ENCODE data around the gene PLXNB2.

DNA sequence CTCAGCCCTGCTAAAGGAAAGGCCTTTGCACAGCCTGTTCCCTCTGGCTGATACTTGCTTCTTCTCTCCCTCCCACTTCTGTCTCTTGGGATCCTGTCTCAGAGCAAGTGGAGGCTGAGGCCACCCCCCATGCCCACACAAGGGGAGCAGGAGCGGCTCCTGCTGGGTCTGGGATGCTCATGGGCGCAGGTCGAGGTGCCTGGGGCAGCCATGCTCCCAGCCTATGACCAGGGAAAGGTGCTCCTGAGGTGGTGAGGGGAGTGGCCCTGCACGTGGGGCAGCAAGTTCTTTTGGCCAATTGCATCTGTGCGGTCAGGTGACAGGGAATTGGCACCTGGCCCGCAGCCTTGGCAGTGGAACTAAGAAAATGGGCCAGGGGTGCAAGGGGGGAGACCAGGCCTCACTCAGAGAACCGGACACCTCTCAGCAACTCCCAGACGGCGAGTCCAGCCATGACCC lies 38.8 kb downstream of the PLXNB2 start:
- TF ChIP-seq CTCF (IDR thresholded peaks at IDR 0.05) (no peak), POLR2A (IDR thresholded peaks at IDR 0.05) (no peak)
